ENCODE measurements around the gene ZNF827. TPM values are rescaled to one million over a fixed set of nuclear protein-coding genes. Genes with fewer than 3 reads are reported as not detected.
A peak's percentile ranks its signal among the peaks of the same experiment; 100 is the strongest.
"Not testable (repeated sequence)": the region's sequence is repeated elsewhere in the genome, so short reads cannot be mapped to it uniquely, and the experiment has no call there.

ZNF827 gene
- total and polyA plus RNA-seq, 7 donors: 1.7 to 15.2 (median 7.3) TPM

- ATAC-seq (peak; percentile 67 to 89 (median 86)), DNase-seq (no peak)
- Histone ChIP-seq H3K4me3 (no peak overlapping the region), H3K4me1 (no peaks in the 10 kb centered on the region), H3K36me3 (ENCODE audit: insufficient read depth in 1 of 2, low read depth in 1 of 2) (peaks cover 0 to 19% of the 10 kb centered on the region in 2 donors), H3K27me3 (ENCODE audit: insufficient read depth in 3 of 3, low read length in 2 of 3) (no peaks in the 10 kb centered on the region), H3K9me3 (no peaks in the 10 kb centered on the region), H3K27ac (no peak overlapping the region)
- WGBS, 3 donors: 57 to 61% (median 58%) methylated on average over 3 of the region's 3 CpGs
- intact Hi-C loops (cut with DNase I): loop anchor here in 1 of 2 donors (2.0 to 10.0 kb wide), 2 partner anchors 49 to 335 kb away; partner anchors contain the start of gene LSM6
- peak; percentile 61 for TF ChIP-seq CTCF (IDR thresholded peaks at IDR 0.05)
These were observed 98.4 kb downstream of the ZNF827 start for GRCh38 chr4:145840162-145840768.

GRCh38 chr4:145839151-145839550, 99.5 kb downstream of the ZNF827 start:
- H3K27ac ChIP-seq: no peak overlapping the region
- TF ChIP-seq CTCF (IDR thresholded peaks at IDR 0.05): no peak
- no peaks in the 10 kb centered on the region for H3K4me1 ChIP-seq
- WGBS, 3 donors: 89 to 92% (median 89%) methylated on average over 10 of the region's 10 CpGs
- no peak overlapping the region for H3K4me3 ChIP-seq
- H3K36me3 ChIP-seq (ENCODE audit: insufficient read depth in 1 of 2, low read depth in 1 of 2): peaks cover 0 to 9% of the 10 kb centered on the region in 2 donors
- DNase-seq (no peak), ATAC-seq (no peak)
- H3K27me3 ChIP-seq (ENCODE audit: insufficient read depth in 3 of 3, low read length in 2 of 3): no peaks in the 10 kb centered on the region
- intact Hi-C loops (cut with DNase I): no loop called here
- H3K9me3 ChIP-seq: no peaks in the 10 kb centered on the region

- ATAC-seq; H3K4me3 ChIP-seq; H3K27ac ChIP-seq; H3K4me1 ChIP-seq; H3K36me3 ChIP-seq (ENCODE audit: insufficient read depth in 1 of 2, low read depth in 1 of 2); H3K27me3 ChIP-seq (ENCODE audit: insufficient read depth in 3 of 3, low read length in 2 of 3); H3K9me3 ChIP-seq; intact Hi-C loops (cut with DNase I); DNase-seq: not testable (repeated sequence)
- 89 to 92% (median 89%) methylated on average over 4 of the region's 4 CpGs for WGBS, 3 donors
These were observed 106.2 kb downstream of the ZNF827 start for GRCh38 chr4:145832384-145832783.

GRCh38 chr4:145830699-145831098, 107.9 kb downstream of the ZNF827 start:
- no peaks in the 10 kb centered on the region for H3K36me3 ChIP-seq (ENCODE audit: insufficient read depth in 1 of 2, low read depth in 1 of 2)
- WGBS, 3 donors: 94% methylated on average over 3 of the region's 3 CpGs
- no peak overlapping the region for H3K27ac ChIP-seq
- H3K27me3 ChIP-seq (ENCODE audit: insufficient read depth in 3 of 3, low read length in 2 of 3): no peaks in the 10 kb centered on the region
- H3K9me3 ChIP-seq: no peaks in the 10 kb centered on the region
- no peak for TF ChIP-seq CTCF (IDR thresholded peaks at IDR 0.05)
- H3K4me1 ChIP-seq: peaks cover 5% of the 10 kb centered on the region
- intact Hi-C loops (cut with DNase I): no loop called here
- no peak for DNase-seq
- no peak overlapping the region for H3K4me3 ChIP-seq
- ATAC-seq: no peak

- Histone ChIP-seq H3K27me3 (ENCODE audit: insufficient read depth in 3 of 3, low read length in 2 of 3) (no peaks in the 10 kb centered on the region), H3K36me3 (ENCODE audit: insufficient read depth in 1 of 2, low read depth in 1 of 2) (no peaks in the 10 kb centered on the region), H3K4me3 (no peak overlapping the region), H3K4me1 (peaks cover 5% of the 10 kb centered on the region), H3K9me3 (no peaks in the 10 kb centered on the region), H3K27ac (no peak overlapping the region)
- intact Hi-C loops (cut with DNase I): loop anchor here in 1 of 2 donors (5.0 kb wide), 1 partner anchor 102 kb away; no protein-coding TSS in a partner anchor
- no peak for DNase-seq
- no peak for TF ChIP-seq CTCF (IDR thresholded peaks at IDR 0.05)
- ATAC-seq: no peak
- WGBS, 3 donors: 71 to 80% (median 74%) methylated on average over 5 of the region's 5 CpGs
These were observed 108.8 kb downstream of the ZNF827 start for GRCh38 chr4:145829629-145830395.
